HEK293T (cell line): ENCODE data around the gene PANX1.
"Not testable (repeated sequence)": the region's sequence is repeated elsewhere in the genome, so short reads cannot be mapped to it uniquely, and the experiment has no call there.

ENCODE experiments used
- CTCF ChIA-PET: fragments of 350-600 bp; formaldehyde crosslinking; extraction: SDS; loops from one replicate; lab custom pipeline; 2021; ENCODE audit warnings: antibody characterized with exemption, inconsistent platforms; lab: Yijun Ruan, JAX
- POLR2A ChIA-PET: fragments of 350-600 bp; formaldehyde crosslinking; extraction: SDS; loops from one replicate; lab custom pipeline; 2020; ENCODE audit warnings: antibody characterized with exemption, inconsistent platforms; lab: Yijun Ruan, JAX
- DNase-seq: peaks from one replicate; pipeline ENCODE4 v3.0.0; 2012; ENCODE audit warnings: mixed read lengths; ENCODE audit errors: extremely low spot score
- ARNT ChIP-seq: fragments of 450-650 bp; IDR thresholded peaks from 2 replicates; pipeline ENCODE4 v1.6.1; 2017; ENCODE audit warnings: mild to moderate bottlenecking
- BHLHE40 ChIP-seq: fragments of 450-650 bp; IDR thresholded peaks from 2 replicates; pipeline ENCODE4 v1.6.1; 2016; ENCODE audit warnings: mild to moderate bottlenecking, moderate library complexity, borderline replicate concordance
- CTBP1 ChIP-seq: fragments of 450-650 bp; IDR thresholded peaks from 2 replicates; pipeline ENCODE4 v1.6.1; 2016; ENCODE audit warnings: borderline replicate concordance
- ELF4 ChIP-seq: fragments of 450-650 bp; IDR thresholded peaks from 2 replicates; pipeline ENCODE4 v1.6.1; 2017; ENCODE audit warnings: antibody characterized with exemption
- FOXA1 ChIP-seq: fragments of 450-650 bp; IDR thresholded peaks from 2 replicates; pipeline ENCODE4 v1.6.1; 2016; ENCODE audit warnings: mild to moderate bottlenecking
- FOXK2 ChIP-seq: fragments of 450-650 bp; IDR thresholded peaks from 2 replicates; pipeline ENCODE4 v1.6.1; 2016; ENCODE audit warnings: mild to moderate bottlenecking
- FOXM1 ChIP-seq: fragments of 450-650 bp; IDR thresholded peaks from 2 replicates; pipeline ENCODE4 v1.6.1; 2017; ENCODE audit warnings: mild to moderate bottlenecking, borderline replicate concordance
- HDGF ChIP-seq: fragments of 450-650 bp; IDR thresholded peaks from 2 replicates; pipeline ENCODE4 v1.6.1; 2017; ENCODE audit warnings: antibody characterized with exemption, borderline replicate concordance
- L3MBTL2 ChIP-seq: fragments of 450-650 bp; conservative IDR thresholded peaks from 2 replicates; pipeline ENCODE4 v1.6.1; 2016; ENCODE audit warnings: mild to moderate bottlenecking
- LEF1 ChIP-seq: fragments of 450-650 bp; IDR thresholded peaks from 2 replicates; pipeline ENCODE4 v1.6.1; 2017; ENCODE audit warnings: mild to moderate bottlenecking, borderline replicate concordance
- NFRKB ChIP-seq: fragments of 450-650 bp; IDR thresholded peaks from 2 replicates; pipeline ENCODE4 v1.6.1; 2016; ENCODE audit warnings: mild to moderate bottlenecking, moderate library complexity
- PKNOX1 ChIP-seq: fragments of 450-650 bp; IDR thresholded peaks from 2 replicates; pipeline ENCODE4 v1.6.1; 2016
- SP1 ChIP-seq: fragments of 450-650 bp; IDR thresholded peaks from 2 replicates; pipeline ENCODE4 v1.6.1; 2017
- SUZ12 ChIP-seq: fragments of 450-650 bp; IDR thresholded peaks from 2 replicates; pipeline ENCODE4 v1.6.1; 2016; ENCODE audit warnings: mild to moderate bottlenecking
- TARDBP ChIP-seq: fragments of 450-650 bp; IDR thresholded peaks from 2 replicates; pipeline ENCODE4 v1.6.1; 2016
- ZNF384 ChIP-seq: fragments of 450-650 bp; IDR thresholded peaks from 2 replicates; pipeline ENCODE4 v1.6.1; 2016

PANX1 gene

GRCh38 chr11:94117197-94117574, 11.5 kb upstream of the PANX1 start:
- DNase-seq: no peak
- ChIA-PET CTCF (no interaction called here), POLR2A (no interaction called here)
- no peak for TF ChIP-seq ELF4
- no peak for TF ChIP-seq LEF1
- TF ChIP-seq SUZ12: no peak
- no peak for TF ChIP-seq SP1

DNA sequence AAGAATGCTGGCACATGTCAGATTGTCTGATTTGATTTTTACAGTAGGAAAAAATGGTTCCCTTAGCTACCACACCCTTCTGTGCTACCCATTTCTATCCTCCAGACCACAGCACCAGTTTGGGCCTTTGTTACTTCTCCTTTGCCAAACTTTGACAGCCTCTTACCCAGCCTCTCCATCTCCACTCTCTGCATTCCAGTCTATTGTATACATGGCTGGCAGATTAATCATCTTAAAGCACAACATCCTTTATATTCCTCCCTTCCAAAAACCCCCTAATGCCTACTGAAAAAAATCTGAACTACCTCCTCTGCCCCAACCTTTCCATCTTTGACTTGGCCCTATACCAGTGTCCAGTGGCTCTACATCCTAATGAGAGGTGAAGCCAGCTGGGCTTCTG, 10.8 kb upstream of the PANX1 start:
- no peak for DNase-seq
- no peak for TF ChIP-seq TARDBP
- TF ChIP-seq FOXM1: no peak
- no peak for TF ChIP-seq ARNT
- TF ChIP-seq FOXA1: no peak
- no peak for TF ChIP-seq ZNF384
- TF ChIP-seq BHLHE40: no peak
- no peak for TF ChIP-seq ELF4
- TF ChIP-seq CTBP1: no peak
- CTCF ChIA-PET: no interaction called here
- POLR2A ChIA-PET: no interaction called here

GRCh38 chr11:94119676-94120075, 9.0 kb upstream of the PANX1 start:
- DNase-seq, CTCF ChIA-PET: not testable (repeated sequence)
- POLR2A ChIA-PET: interaction anchor here (1.6 kb wide), 1 partner anchor 9 kb away, joined by 5 read pairs; the partner anchor contains the start of gene PANX1

- CTCF ChIA-PET, POLR2A ChIA-PET, DNase-seq: not testable (repeated sequence)
Measured at GRCh38 chr11:94120516-94120915, 8.1 kb upstream of the PANX1 start.

- TF ChIP-seq ELF4 (no peak), L3MBTL2 (no peak), ZNF384 (no peak), SUZ12 (no peak), FOXK2 (no peak), LEF1 (no peak), PKNOX1 (no peak), TARDBP (no peak), HDGF (no peak), CTBP1 (no peak), ARNT (no peak), SP1 (no peak), BHLHE40 (no peak), FOXA1 (no peak)
- ChIA-PET POLR2A (no interaction called here), CTCF (no interaction called here)
- DNase-seq: no peak
Measured at GRCh38 chr11:94120946-94121345, 7.7 kb upstream of the PANX1 start.

GRCh38 chr11:94125407-94126115, 3.1 kb upstream of the PANX1 start:
- ChIA-PET POLR2A (no interaction called here), CTCF (no interaction called here)
- DNase-seq: no peak
- TF ChIP-seq HDGF (no peak), FOXK2 (no peak), PKNOX1 (no peak), ELF4 (no peak), CTBP1 (no peak), ARNT (no peak), LEF1 (no peak), ZNF384 (no peak), NFRKB (no peak), TARDBP (no peak), L3MBTL2 (no peak), SP1 (no peak)

DNA sequence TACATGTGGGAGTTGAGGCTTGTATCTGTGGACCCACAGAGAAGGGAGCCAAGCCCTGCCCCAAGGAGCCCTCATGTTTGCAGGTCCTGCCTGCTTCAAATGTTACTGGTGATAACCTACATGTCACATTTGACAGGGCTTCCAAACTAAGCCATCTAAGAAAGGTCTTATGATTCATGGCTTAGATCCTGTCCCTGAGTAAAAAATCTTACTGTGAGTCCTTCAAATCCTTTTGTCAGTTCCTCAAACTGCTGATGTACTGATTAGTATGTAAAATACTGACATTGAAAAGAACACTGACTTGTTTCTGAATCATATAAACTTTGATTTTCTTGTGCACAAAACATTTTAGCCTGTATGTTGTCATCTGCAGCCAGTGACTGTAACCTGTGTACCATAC, 1.0 kb upstream of the PANX1 start:
- ChIA-PET CTCF (interaction anchor here (2.2 kb wide), 1 partner anchor 44 kb away, joined by 6 read pairs; no protein-coding TSS in a partner anchor), POLR2A (interaction anchor here (1.3 to 2.7 kb wide), 3 partner anchors 15 to 344 kb away, joined by 4 to 19 read pairs (median 7); partner anchors contain the start of gene MED17)
- no peak for DNase-seq
- TF ChIP-seq FOXK2 (no peak), ARNT (no peak), ELF4 (no peak), FOXM1 (no peak), TARDBP (no peak), ZNF384 (no peak), PKNOX1 (no peak), FOXA1 (no peak), NFRKB (no peak), LEF1 (no peak), SP1 (no peak), SUZ12 (no peak), HDGF (no peak), L3MBTL2 (no peak), BHLHE40 (no peak), CTBP1 (no peak)
